A673 (cell line): Measurements from ENCODE around the gene PMP22.

ENCODE experiments used
- CTCF ChIP-seq: fragments of 300-800, 200-600 bp; sonication (generic); conservative IDR thresholded peaks from 2 replicates; pipeline ENCODE4 v1.5.1; 2017; ENCODE audit warnings: low read depth, mild to moderate bottlenecking, antibody characterized with exemption, low read length, moderate library complexity, mixed read lengths
- EZH2 ChIP-seq: fragments of 200-600 bp; sonication (generic); IDR thresholded peaks from 2 replicates; pipeline ENCODE4 v1.6.1; 2017; ENCODE audit warnings: borderline replicate concordance, low read depth, mild to moderate bottlenecking, mixed read lengths, antibody characterized with exemption, low read length; ENCODE audit not compliant: poor library complexity, severe bottlenecking

GRCh38 chr17:15181816-15182215, 83.3 kb downstream of the PMP22 start:
- TF ChIP-seq CTCF, result no peak
- no peak for TF ChIP-seq EZH2
